Measurements from ENCODE around the gene CYP4F22.
"Not testable (repeated sequence)": the region's sequence is repeated elsewhere in the genome, so short reads cannot be mapped to it uniquely, and the experiment has no call there.

CYP4F22 gene

GRCh38 chr19:15508035-15508710 lies at the start of gene CYP4F22:
CYP4F22 (plus strand) TSS chr19:15508525; CDS start chr19:15525337, 16,812 bp downstream.
- peak; percentile 16 for DNase-seq

DNA sequence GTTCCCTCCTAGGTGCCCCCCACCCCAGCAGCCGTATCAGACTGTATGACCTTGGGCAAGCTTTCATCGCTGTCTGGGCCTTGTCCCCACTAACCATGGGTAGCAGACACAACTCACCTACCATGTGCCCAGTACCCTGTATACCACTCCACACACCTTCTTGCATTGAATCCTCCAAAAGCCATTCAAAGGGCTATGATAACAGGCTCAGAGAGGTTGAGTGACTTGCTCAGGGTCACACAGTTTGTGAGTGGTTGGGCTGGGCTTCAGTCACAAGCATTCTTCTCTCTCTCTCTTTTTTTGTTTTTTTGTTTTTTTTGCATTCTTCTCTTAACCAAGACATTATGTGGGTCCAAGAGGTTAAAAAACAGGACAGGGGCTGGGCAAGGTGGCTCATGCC lies 46.6 kb upstream of the CYP4F22 start:
- no peak for DNase-seq

- peak; percentile 66 for DNase-seq
Observed at GRCh38 chr19:15463861-15464371, 44.4 kb upstream of the CYP4F22 start.

DNA sequence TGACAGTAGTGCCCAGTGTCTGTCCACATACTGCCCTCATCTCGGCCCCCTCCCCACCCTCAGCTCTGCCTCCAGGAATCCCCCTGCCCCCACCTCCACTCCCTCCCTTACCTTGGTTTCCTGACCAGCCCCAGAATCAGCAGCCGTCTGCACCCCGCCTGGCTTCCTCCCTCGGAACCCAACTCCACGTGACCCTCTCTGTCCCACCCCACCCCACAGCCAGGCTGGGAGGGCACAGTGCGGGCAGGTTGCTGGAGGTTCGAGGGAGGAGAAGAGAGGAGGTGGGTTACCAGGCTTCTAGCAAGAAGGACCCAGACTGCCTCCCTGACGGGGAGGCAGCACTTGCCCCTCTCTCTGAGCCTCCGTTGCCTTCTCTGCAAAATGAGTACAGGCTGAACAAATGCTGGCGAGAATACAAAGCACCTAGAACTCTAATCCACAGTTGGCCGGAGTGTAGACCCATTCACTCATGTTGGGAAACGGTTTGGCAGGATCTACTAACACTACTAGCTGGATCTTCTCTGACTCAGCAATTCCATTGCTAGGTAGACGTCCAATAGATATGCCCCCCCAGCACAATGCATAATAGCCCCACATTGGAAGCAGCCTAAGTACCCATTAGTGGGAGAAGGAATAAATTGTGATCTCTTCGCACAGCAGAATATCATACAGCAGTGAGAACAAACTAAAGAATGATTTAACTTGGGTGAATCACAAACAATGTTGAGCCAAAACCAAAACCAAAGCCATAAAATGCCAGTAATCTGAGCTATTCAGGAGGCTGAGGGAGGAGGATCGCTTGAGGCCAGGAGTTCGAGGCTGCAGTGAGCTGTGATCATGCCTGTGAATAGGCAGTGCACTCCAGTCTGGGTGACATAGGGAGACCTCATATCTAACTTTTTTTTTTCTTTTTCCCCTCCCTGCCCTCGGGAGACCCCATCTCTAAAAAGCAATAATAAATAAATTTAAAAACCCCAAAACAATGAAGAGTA lies 43.6 kb upstream of the CYP4F22 start, which contains the start of gene RASAL3:
Gene RASAL3 (minus strand): TSS at position 151 of the 992 bp plus-strand sequence. CDS start 186 bp downstream, outside the sequence.
- peak; percentile 60 for DNase-seq

DNA sequence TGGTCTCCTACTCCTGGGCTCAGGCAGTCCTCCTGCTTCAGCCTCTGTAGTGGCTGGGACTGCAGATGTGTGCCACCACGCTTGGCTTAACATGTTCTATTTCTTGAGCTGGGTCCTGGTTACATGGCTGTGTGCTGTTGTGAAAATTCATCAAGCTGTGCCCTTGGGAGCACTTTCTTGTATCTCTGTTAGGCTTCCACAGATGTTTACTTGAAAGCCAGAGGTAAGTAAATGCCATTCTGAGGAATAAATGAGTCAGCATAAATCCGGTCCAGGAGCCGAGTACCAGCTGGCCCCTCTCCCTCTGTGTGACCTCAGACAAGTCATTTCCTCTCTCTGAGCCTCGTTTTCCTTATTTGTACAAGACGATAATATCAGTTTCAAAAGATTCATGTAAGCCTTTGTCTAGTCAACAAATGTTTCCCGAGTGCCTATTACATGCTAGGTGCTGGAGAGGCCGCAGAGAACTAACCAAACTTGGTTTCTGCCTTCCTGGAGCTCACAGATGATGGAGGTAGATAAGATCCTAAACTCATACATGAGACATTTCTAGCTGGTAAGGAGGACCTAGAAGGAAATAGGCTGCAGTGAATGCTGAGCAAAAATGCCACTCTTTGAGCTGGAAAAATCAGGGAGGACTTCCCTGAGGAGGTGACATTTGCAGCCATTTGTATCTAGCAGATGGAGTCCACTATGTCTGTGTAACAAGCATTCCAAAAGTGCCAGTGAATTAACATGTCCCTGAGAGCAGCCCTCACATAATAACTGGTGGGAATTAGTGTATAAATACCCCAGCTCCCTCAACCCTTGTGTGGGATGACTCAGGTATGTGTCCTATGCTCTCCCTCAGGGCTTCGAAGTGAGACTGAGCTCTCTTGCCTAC lies 41.2 kb upstream of the CYP4F22 start:
- peak; percentile 47 for DNase-seq

DNA sequence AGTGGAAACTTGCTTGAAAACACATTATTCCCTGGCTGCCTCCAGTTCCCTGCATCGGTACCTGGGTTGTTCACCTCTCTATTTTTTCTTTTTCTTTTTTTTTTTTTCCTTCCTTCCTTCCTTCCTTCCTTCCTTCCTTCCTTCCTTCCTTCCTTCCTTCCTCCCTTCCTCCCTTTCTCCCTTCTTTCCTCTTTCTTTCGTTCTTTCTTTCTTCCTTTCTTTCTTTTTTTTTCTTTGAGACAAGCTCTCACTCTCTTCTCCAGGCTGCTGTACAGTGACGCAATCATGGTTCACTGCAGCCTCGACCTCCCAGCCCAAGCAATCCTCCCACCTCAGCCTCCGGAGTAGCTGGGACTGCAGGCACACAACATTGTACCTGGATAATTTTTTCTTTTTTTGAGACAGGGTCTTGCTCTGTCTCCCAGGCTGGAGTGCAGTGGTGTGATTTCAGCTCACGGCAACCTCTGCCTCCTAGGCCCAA lies 40.6 kb upstream of the CYP4F22 start:
- no peak for DNase-seq

GRCh38 chr19:15468675-15469512 lies 39.4 kb upstream of the CYP4F22 start:
- no peak for DNase-seq

- DNase-seq = peak; percentile 36
Observed at GRCh38 chr19:15469513-15470297, 38.6 kb upstream of the CYP4F22 start.

DNA sequence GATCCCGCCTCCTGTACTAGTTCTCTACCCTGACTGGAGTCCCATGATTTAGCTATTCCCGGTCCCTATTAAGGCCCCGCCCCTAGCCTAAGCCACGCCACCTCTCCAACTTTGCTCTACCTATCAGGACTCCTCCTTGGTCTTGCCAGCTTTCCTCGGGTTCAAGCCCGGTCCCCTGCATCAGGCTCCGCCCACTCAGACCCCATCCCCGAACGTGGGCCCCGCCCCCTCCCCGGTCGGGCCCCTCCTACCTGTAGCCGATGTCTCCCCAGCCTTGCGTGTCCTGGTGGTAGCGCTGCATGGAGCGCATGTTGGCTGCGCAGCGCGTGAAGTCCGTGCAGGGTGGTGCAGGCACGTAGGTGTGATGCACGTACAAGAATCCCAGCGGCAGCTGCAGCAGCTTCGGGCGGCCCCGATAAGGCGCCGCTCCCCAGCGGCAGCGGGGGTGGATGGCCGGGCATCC lies 36.7 kb upstream of the CYP4F22 start:
- no peak for DNase-seq

- DNase-seq = not testable (repeated sequence)
Observed at GRCh38 chr19:15473821-15474220, 34.5 kb upstream of the CYP4F22 start.

DNA sequence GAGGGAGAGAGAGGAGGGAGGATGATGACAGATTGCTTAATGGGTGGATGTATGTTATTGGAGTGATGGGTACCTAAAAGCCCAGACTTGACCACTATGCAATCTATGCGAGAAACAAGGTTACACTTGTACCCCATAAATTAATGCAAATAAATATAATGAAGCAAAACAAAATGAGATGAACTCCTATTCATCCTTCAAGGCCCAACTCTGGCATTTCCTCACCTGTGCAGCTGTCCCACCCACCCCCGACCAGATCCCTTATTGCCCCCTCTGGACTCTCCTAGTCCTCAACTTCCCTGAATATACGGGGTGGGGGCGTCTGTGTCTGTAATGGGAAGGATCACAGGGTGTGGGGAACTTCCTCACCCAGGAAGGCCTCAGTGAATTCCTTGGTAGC lies 33.2 kb upstream of the CYP4F22 start:
- no peak for DNase-seq

GRCh38 chr19:15475611-15476010 lies 32.7 kb upstream of the CYP4F22 start:
- no peak for DNase-seq

DNA sequence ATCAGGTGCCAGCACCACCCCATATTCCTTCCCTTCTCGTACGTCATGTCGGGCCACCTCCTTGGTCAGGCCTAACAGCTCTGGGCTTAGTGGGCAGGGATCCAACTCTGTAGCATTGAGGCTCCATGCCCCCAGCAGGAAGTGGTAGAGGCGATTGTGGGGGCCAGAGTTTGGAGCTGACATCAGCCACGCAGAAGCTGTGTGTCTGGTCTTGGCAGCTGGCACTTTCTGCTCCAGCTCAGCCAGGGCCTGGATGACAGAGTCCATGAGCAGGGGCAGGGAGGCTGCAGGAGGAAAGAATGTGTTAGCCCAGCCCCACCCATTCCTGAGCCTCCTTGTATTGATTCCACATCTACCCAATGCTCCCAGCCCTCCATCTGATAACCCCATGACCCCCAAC lies 32.0 kb upstream of the CYP4F22 start:
- no peak for DNase-seq

DNA sequence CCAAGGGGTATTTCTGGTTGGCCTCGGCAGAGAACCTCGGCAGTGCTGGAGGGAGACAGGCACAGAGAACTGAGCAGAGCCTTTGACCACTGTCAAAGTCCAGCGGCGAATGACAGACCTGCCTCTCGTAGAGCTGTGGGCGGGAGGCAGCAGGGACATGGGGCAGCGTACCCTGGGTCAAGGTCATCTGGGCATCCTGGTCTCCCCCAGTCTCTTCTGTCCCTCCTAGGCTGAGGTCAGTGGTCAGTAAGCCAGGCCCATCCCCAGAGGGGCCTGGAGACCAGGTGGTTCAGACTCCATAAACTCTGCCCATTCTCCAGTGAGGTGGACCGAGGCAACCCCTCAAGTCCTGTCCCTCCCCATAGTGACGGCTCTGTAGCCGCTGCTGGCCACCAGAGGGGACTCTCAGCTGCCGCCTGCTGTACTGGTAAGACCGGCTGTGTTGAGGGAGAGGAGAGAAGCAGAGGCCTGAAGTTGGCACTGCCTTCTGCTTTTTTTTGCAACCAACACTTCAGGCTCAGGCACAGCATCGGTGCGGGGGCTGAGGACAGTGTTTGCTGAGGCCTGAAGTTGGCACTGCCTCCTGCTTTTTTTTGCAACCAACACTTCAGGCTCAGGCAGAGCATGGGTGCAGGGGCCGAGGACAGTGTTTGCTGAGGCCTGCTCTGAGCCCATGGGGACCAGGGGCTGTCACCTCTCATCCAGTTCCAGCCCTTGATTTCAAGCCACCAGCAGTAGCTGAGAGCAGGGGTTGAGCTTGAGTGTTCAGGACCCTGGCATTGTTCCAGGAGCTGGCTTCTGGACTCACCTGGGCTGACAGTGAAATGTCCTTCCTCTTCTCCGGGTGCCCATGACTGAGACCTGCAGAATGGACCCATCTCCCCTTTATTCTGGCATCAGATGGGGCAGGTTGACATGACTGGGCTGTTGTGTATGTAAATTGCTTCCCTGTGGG lies 28.7 kb upstream of the CYP4F22 start, which contains the start of gene PGLYRP2:
Gene PGLYRP2 (minus strand): TSS at position 111 of the 955 bp plus-strand sequence. CDS start 130 bp downstream, outside the sequence.
- no peak for DNase-seq

DNA sequence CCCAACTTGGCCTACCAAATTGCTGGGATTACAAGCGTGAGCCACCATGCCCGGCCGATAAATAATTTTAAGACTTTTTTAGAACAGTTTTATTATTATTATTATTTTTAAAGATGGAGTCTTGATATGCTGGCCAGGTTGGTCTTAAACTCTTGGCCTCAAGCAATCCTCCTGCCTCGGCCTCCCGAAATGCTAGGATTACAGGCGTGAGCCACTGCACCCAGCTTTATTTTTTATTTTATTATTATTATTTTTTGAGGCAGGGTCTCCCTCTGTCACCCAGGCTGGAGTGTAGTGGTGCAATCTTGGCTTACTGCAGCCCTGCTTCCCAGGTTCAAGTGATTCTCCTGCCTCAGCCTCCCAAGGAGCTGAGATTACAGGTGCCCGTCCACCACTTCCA lies 27.3 kb upstream of the CYP4F22 start:
- DNase-seq = not testable (repeated sequence)

GRCh38 chr19:15485768-15486167 lies 22.6 kb upstream of the CYP4F22 start:
- DNase-seq = not testable (repeated sequence)

GRCh38 chr19:15487038-15487437 lies 21.3 kb upstream of the CYP4F22 start:
- no peak for DNase-seq

DNA sequence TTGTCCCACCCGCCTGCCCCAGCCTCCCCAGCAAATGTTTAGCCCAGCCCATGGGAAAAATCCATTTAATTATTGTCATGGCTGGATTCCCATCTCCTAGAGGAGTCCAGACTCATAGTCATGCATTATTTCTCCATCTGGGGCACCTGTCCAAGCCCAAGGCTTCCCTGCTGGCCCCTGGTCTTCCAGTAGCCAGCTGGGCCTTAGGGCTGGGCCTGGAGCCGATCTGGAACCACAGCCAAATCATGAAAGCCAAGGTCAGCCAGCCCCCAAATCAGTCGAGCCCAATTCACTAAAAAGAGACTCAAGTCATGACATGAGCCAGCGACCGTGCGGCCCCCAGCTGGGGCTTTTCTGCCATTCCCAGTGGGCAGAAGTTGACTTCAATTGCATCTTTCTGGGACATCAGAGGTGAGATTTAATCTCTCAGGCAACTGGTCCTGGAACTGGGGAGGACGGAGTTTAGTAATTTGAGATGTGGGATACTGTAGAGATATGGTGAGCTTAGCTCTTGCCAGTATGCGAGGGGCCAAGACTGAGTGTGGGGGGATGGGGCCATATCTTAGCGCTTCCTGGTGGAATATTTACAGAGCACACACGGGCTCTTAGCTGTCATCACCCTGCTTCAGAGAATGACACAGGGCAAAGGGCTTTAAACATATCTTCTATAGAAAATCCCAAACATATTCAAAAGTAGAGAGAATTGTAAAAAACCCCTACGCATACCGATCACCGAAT lies 19.7 kb upstream of the CYP4F22 start:
- no peak for DNase-seq
